A673 (cell line): Measurements from ENCODE around the gene FYCO1. TPM values are rescaled to one million over a fixed set of nuclear protein-coding genes. Genes with fewer than 3 reads are reported as not detected.

Experiments
- BruUV-seq: library from RNA; stranded (reverse); fragments of 400-500 nt; replicated peaks from 2 replicates; lab custom pipeline; 2021; lab: Mats Ljungman, UMichigan
- CTCF ChIA-PET: fragments of 300-600 bp; sonication (Branson Sonifier 250); formaldehyde crosslinking; loops from one replicate; lab custom pipeline; 2022; ENCODE audit warnings: antibody characterized with exemption; lab: Charles Lee
- POLR2A ChIA-PET: fragments of 300-600 bp; sonication (Branson Sonifier 250); formaldehyde crosslinking; loops from one replicate; lab custom pipeline; 2022; ENCODE audit warnings: antibody characterized with exemption; ENCODE audit not compliant: low non-redundant PET; lab: Charles Lee
- DNase-seq: peaks from one replicate; pipeline ENCODE4 v3.0.0-alpha.2; 2015; ENCODE audit warnings: low spot score
- H3K27ac ChIP-seq: fragments of 200-600 bp; sonication (generic); 2 replicates; pipeline ENCODE4 v1.5.1; 2016; ENCODE audit warnings: mixed run types, low read depth, mild to moderate bottlenecking, mixed read lengths, antibody characterized with exemption, low read length; ENCODE audit not compliant: poor library complexity, severe bottlenecking
- H3K27me3 ChIP-seq: fragments of 200-600 bp; sonication (generic); replicated peaks from 2 replicates; pipeline ENCODE4 v1.6.1; 2017; ENCODE audit warnings: mixed run types, low read depth, mild to moderate bottlenecking, mixed read lengths, antibody characterized with exemption, low read length; ENCODE audit not compliant: insufficient read depth, poor library complexity
- H3K36me3 ChIP-seq: fragments of 200-600 bp; sonication (generic); 2 replicates; pipeline ENCODE4 v1.6.1; 2016; ENCODE audit warnings: mixed run types, mild to moderate bottlenecking, mixed read lengths, antibody characterized with exemption, low read length; ENCODE audit not compliant: insufficient read depth, poor library complexity, severe bottlenecking
- H3K4me1 ChIP-seq: fragments of 200-600 bp; sonication (generic); 2 replicates; pipeline ENCODE4 v1.6.1; 2017; ENCODE audit warnings: mixed run types, mild to moderate bottlenecking, mixed read lengths, antibody characterized with exemption, low read length; ENCODE audit not compliant: insufficient read depth, poor library complexity, severe bottlenecking
- H3K4me3 ChIP-seq: fragments of 200-600 bp; sonication (generic); 2 replicates; pipeline ENCODE4 v1.5.1; 2016; ENCODE audit warnings: low read depth, mixed run types, mild to moderate bottlenecking, mixed read lengths, low read length; ENCODE audit not compliant: poor library complexity, severe bottlenecking
- H3K9me3 ChIP-seq: fragments of 200-600 bp; sonication (generic); 2 replicates; pipeline ENCODE4 v1.6.1; 2016; ENCODE audit warnings: mixed run types, low read depth, mild to moderate bottlenecking, mixed read lengths, antibody characterized with exemption, low read length; ENCODE audit not compliant: poor library complexity, severe bottlenecking
- EZH2 ChIP-seq: fragments of 200-600 bp; sonication (generic); IDR thresholded peaks from 2 replicates; pipeline ENCODE4 v1.6.1; 2017; ENCODE audit warnings: borderline replicate concordance, low read depth, mild to moderate bottlenecking, mixed read lengths, antibody characterized with exemption, low read length; ENCODE audit not compliant: poor library complexity, severe bottlenecking
- intact Hi-C: fragments of 100-400 bp; cut with micrococcal nuclease; formaldehyde crosslinking; loops from one replicate; pipeline ENCODE4 v1.10.0; 2022; ENCODE audit not compliant: unreplicated experiment
- total RNA-seq: library from RNA; stranded (reverse); gene quantifications from 2 replicates; pipeline ENCODE4 v1.2.3, GENCODE V29; 2021
- TF ChIP-seq, protein P1 (sequence below): fragments of 300-800, 200-600 bp; sonication (generic); conservative IDR thresholded peaks from 2 replicates; pipeline ENCODE4 v1.5.1; 2017; ENCODE audit warnings: low read depth, mild to moderate bottlenecking, antibody characterized with exemption, low read length, moderate library complexity, mixed read lengths

Gene FYCO1
- total RNA-seq, 1 experiment from 2014 or later = 7.4 TPM

DNA sequence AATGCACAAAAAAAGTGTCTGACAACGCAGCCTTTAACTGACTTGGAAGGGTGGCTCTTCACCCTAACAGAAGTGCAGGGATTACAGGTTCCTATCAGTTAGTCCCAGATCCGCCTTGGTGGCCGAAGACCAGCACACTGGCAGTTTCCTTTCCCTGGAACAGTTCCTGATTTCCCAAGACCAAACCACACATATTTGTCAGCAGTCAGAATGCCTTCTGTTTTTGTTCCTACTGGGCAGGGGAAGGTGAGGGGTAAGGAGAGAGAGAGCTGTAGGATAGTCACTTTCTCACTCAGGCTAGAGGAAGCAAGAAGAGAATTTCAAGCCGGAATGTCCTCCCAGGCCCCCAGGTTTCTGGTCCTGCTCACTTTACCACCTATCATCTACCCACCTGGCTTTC, 43.2 kb downstream of the FYCO1 start:
- H3K27me3 ChIP-seq = no peaks in the 10 kb centered on the region
- TF ChIP-seq, protein P1, sequence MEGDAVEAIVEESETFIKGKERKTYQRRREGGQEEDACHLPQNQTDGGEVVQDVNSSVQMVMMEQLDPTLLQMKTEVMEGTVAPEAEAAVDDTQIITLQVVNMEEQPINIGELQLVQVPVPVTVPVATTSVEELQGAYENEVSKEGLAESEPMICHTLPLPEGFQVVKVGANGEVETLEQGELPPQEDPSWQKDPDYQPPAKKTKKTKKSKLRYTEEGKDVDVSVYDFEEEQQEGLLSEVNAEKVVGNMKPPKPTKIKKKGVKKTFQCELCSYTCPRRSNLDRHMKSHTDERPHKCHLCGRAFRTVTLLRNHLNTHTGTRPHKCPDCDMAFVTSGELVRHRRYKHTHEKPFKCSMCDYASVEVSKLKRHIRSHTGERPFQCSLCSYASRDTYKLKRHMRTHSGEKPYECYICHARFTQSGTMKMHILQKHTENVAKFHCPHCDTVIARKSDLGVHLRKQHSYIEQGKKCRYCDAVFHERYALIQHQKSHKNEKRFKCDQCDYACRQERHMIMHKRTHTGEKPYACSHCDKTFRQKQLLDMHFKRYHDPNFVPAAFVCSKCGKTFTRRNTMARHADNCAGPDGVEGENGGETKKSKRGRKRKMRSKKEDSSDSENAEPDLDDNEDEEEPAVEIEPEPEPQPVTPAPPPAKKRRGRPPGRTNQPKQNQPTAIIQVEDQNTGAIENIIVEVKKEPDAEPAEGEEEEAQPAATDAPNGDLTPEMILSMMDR = no peak
- H3K4me3 ChIP-seq = no peak overlapping the region
- H3K9me3 ChIP-seq = no peaks in the 10 kb centered on the region
- peaks cover 2% of the 10 kb centered on the region for H3K36me3 ChIP-seq
- DNase-seq = no peak
- no peak overlapping the region for H3K27ac ChIP-seq
- H3K4me1 ChIP-seq = no peaks in the 10 kb centered on the region
- intact Hi-C loops = no loop called here
- POLR2A ChIA-PET = no interaction called here
- BruUV-seq = no TSS peak
- CTCF ChIA-PET = no interaction called here

DNA sequence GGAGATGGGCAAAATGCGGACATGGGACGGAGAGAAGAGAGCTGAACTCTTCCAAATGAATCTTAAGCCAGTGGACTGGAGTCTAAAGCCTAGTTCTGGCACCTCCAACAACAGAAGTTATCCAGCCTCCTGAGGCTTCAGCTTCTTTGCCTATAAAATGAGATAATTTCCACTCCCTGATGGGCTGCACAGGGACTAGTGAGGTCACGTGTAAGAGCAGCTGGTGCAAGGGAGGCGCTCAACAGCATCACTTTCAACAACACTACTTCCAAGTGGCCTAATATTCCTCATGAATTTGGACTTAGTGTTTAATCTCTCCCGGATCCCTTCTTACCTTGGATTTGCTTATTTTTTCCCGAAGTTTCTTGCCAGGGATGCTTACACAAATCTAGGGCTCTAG, 43.7 kb downstream of the FYCO1 start:
- BruUV-seq = no TSS peak
- intact Hi-C loops = no loop called here
- POLR2A ChIA-PET = no interaction called here
- H3K9me3 ChIP-seq = no peaks in the 10 kb centered on the region
- no peak for DNase-seq
- H3K27ac ChIP-seq = no peak overlapping the region
- no peaks in the 10 kb centered on the region for H3K4me1 ChIP-seq
- CTCF ChIA-PET = no interaction called here
- TF ChIP-seq, protein P1 = no peak
- no peak for TF ChIP-seq EZH2
- peaks cover 2% of the 10 kb centered on the region for H3K36me3 ChIP-seq
- no peak overlapping the region for H3K4me3 ChIP-seq
- no peaks in the 10 kb centered on the region for H3K27me3 ChIP-seq

DNA sequence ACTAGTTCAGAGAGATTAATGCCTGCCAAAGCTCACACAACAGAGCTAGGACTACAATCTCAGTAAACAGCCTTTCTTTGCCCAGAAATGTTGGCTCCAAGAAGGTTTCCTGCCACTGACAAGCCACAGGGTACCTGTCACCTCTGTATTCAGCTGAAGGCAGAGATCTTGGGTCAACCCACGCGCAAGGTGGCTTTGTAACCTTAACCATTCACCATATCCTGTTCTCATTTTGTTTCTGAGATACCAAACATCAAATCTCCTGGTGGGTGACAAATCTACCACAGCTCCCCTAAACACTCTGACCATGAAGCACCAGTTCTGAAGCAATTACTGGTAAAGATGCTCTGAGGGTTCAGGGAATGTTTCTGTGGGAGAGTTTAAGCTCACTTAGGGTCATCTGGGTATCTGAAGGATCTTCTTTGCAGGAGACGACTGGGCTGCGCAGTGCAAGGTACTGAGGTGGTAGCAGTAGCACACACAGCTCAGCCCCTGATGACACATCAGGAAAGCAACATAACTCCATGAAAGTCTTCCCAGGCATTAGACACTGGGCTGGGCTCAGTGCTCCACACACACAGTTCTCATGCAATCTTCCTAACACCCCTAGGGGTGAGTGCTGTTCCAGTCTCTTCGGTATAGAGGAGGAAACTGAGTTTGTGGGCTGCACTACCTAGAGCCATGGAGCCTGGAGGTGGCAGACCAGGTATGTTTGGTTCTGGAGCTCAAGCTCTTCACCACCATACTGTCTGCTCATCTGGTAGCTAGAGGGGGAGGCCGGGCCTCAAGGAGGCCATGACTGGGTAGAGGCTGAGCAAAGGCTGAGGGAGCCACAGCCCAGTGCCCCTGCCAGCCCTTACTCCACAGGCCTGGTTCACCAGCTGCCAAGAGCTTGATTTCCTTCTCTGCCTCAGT, 44.7 kb downstream of the FYCO1 start:
- no peaks in the 10 kb centered on the region for H3K27me3 ChIP-seq
- H3K27ac ChIP-seq = no peak overlapping the region
- H3K4me1 ChIP-seq = no peaks in the 10 kb centered on the region
- no TSS peak for BruUV-seq
- TF ChIP-seq, protein P1 = no peak
- no peak for TF ChIP-seq EZH2
- intact Hi-C loops = no loop called here
- no peak overlapping the region for H3K4me3 ChIP-seq
- CTCF ChIA-PET = no interaction called here
- H3K36me3 ChIP-seq = peaks cover 2% of the 10 kb centered on the region
- no peak for DNase-seq
- no peaks in the 10 kb centered on the region for H3K9me3 ChIP-seq
- POLR2A ChIA-PET = no interaction called here
